ENCODE data around the gene PSMD8. TPM values are rescaled to one million over a fixed set of nuclear protein-coding genes. Genes with fewer than 3 reads are reported as not detected.

PSMD8 gene
- total RNA-seq, 1 experiment from 2014 or later = 199 TPM

- H3K27me3 ChIP-seq (ENCODE audit: low read length) = no peaks in the 10 kb centered on the region
- no peak overlapping the region for H3K4me2 ChIP-seq (ENCODE audit: low read depth, low read length, poor library complexity, severe bottlenecking)
- H3K9me3 ChIP-seq (ENCODE audit: low read length) = no peaks in the 10 kb centered on the region
- no peaks in the 10 kb centered on the region for H3K9me2 ChIP-seq (replicated peaks; ENCODE audit: insufficient read depth, low read length)
- H4K20me1 ChIP-seq (ENCODE audit: insufficient read depth, low read depth, low read length) = no peaks in the 10 kb centered on the region
- DNase-seq = no peak
- H3K9ac ChIP-seq (ENCODE audit: low read length) = no peak overlapping the region
- H3K4me1 ChIP-seq (ENCODE audit: low read length) = peaks cover 2% of the 10 kb centered on the region; the same call in 1 of the 2 replicates
- no peak overlapping the region for H3K27ac ChIP-seq (ENCODE audit: low read length)
- no peaks in the 10 kb centered on the region for H3K36me3 ChIP-seq (ENCODE audit: insufficient read depth, low read length)
- H2AFZ ChIP-seq (ENCODE audit: low read length) = no peak overlapping the region
- no peak overlapping the region for H3K4me3 ChIP-seq (ENCODE audit: low read length)
- H3K79me2 ChIP-seq (ENCODE audit: low read length) = no peaks in the 10 kb centered on the region
Observed at GRCh38 chr19:38412961-38413360, 38.6 kb downstream of the PSMD8 start.

DNA sequence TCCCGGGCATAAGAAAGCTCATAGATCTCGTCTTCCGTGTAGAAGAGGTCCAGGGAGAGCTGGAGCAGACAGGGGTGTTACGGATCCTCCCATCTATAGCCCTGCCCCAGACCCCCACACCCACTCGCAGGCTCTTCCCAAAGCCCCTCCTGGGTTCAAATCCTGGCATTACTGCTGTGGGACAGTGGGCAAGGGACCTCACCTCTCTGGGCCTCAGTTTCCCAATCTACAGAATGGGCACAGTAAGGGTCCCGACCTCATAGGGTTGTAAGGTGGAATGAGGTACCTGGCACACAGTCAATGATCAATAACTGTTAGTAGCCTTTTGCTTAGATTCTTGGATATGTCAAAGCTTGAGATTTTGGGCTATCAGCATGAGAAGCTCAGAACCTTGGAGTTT lies 39.0 kb downstream of the PSMD8 start:
- H4K20me1 ChIP-seq (ENCODE audit: insufficient read depth, low read depth, low read length) = no peaks in the 10 kb centered on the region
- DNase-seq = no peak
- H3K4me1 ChIP-seq (ENCODE audit: low read length) = peaks cover 4% of the 10 kb centered on the region; the same call in 1 of the 2 replicates
- no peak overlapping the region for H2AFZ ChIP-seq (ENCODE audit: low read length)
- H3K9me2 ChIP-seq (replicated peaks; ENCODE audit: insufficient read depth, low read length) = no peaks in the 10 kb centered on the region
- H3K79me2 ChIP-seq (ENCODE audit: low read length) = no peaks in the 10 kb centered on the region
- no peak overlapping the region for H3K4me2 ChIP-seq (ENCODE audit: low read depth, low read length, poor library complexity, severe bottlenecking)
- H3K9me3 ChIP-seq (ENCODE audit: low read length) = no peaks in the 10 kb centered on the region
- no peak overlapping the region for H3K27ac ChIP-seq (ENCODE audit: low read length)
- no peak overlapping the region for H3K9ac ChIP-seq (ENCODE audit: low read length)
- no peaks in the 10 kb centered on the region for H3K36me3 ChIP-seq (ENCODE audit: insufficient read depth, low read length)
- H3K4me3 ChIP-seq (ENCODE audit: low read length) = no peak overlapping the region
- no peaks in the 10 kb centered on the region for H3K27me3 ChIP-seq (ENCODE audit: low read length)

- no peak overlapping the region for H2AFZ ChIP-seq (ENCODE audit: low read length)
- H3K4me2 ChIP-seq (ENCODE audit: low read depth, low read length, poor library complexity, severe bottlenecking) = peak overlapping the region; percentile 56
- H3K4me3 ChIP-seq (ENCODE audit: low read length) = no peak overlapping the region
Observed at GRCh38 chr19:38417146-38417543, 42.8 kb downstream of the PSMD8 start.

GRCh38 chr19:38417544-38418506 lies 43.5 kb downstream of the PSMD8 start:
- Histone ChIP-seq H3K79me2 (ENCODE audit: low read length) (no peaks in the 10 kb centered on the region), H3K9me2 (replicated peaks; ENCODE audit: insufficient read depth, low read length) (no peaks in the 10 kb centered on the region), H4K20me1 (ENCODE audit: insufficient read depth, low read depth, low read length) (no peaks in the 10 kb centered on the region), H2AFZ (ENCODE audit: low read length) (no peak overlapping the region), H3K4me2 (ENCODE audit: low read depth, low read length, poor library complexity, severe bottlenecking) (peak overlapping the region; percentile 56), H3K27me3 (ENCODE audit: low read length) (no peaks in the 10 kb centered on the region), H3K36me3 (ENCODE audit: insufficient read depth, low read length) (no peaks in the 10 kb centered on the region), H3K27ac (ENCODE audit: low read length) (no peak overlapping the region), H3K4me1 (ENCODE audit: low read length) (peaks cover 4% of the 10 kb centered on the region; the same call in 1 of the 2 replicates), H3K4me3 (ENCODE audit: low read length) (peak overlapping the region; percentile 34; the same call in 1 of the 2 replicates), H3K9ac (ENCODE audit: low read length) (no peak overlapping the region), H3K9me3 (ENCODE audit: low read length) (no peaks in the 10 kb centered on the region)
- DNase-seq = peak; percentile 85

More at GRCh38 chr19:38417146-38417543, 42.8 kb downstream of the PSMD8 start:
- DNase-seq = no peak
- Histone ChIP-seq H3K4me1 (ENCODE audit: low read length) (peaks cover 4% of the 10 kb centered on the region; the same call in 1 of the 2 replicates), H3K9me2 (replicated peaks; ENCODE audit: insufficient read depth, low read length) (no peaks in the 10 kb centered on the region), H3K36me3 (ENCODE audit: insufficient read depth, low read length) (no peaks in the 10 kb centered on the region), H4K20me1 (ENCODE audit: insufficient read depth, low read depth, low read length) (no peaks in the 10 kb centered on the region), H3K9me3 (ENCODE audit: low read length) (no peaks in the 10 kb centered on the region), H3K27me3 (ENCODE audit: low read length) (no peaks in the 10 kb centered on the region), H3K27ac (ENCODE audit: low read length) (no peak overlapping the region), H3K9ac (ENCODE audit: low read length) (no peak overlapping the region), H3K79me2 (ENCODE audit: low read length) (no peaks in the 10 kb centered on the region)

- H3K79me2 ChIP-seq (ENCODE audit: low read length) = no peaks in the 10 kb centered on the region
- DNase-seq = no peak
- H3K27ac ChIP-seq (ENCODE audit: low read length) = no peak overlapping the region
- no peaks in the 10 kb centered on the region for H3K27me3 ChIP-seq (ENCODE audit: low read length)
- no peak overlapping the region for H3K4me3 ChIP-seq (ENCODE audit: low read length)
- no peaks in the 10 kb centered on the region for H3K36me3 ChIP-seq (ENCODE audit: insufficient read depth, low read length)
- no peaks in the 10 kb centered on the region for H3K9me2 ChIP-seq (replicated peaks; ENCODE audit: insufficient read depth, low read length)
- H4K20me1 ChIP-seq (ENCODE audit: insufficient read depth, low read depth, low read length) = no peaks in the 10 kb centered on the region
- no peak overlapping the region for H3K9ac ChIP-seq (ENCODE audit: low read length)
- no peak overlapping the region for H2AFZ ChIP-seq (ENCODE audit: low read length)
- no peak overlapping the region for H3K4me2 ChIP-seq (ENCODE audit: low read depth, low read length, poor library complexity, severe bottlenecking)
- peaks cover 4% of the 10 kb centered on the region; the same call in 1 of the 2 replicates for H3K4me1 ChIP-seq (ENCODE audit: low read length)
- H3K9me3 ChIP-seq (ENCODE audit: low read length) = no peaks in the 10 kb centered on the region
Observed at GRCh38 chr19:38420935-38421334, 46.6 kb downstream of the PSMD8 start.

GRCh38 chr19:38421856-38422255 lies 47.5 kb downstream of the PSMD8 start:
- Histone ChIP-seq H3K9me2 (replicated peaks; ENCODE audit: insufficient read depth, low read length) (no peaks in the 10 kb centered on the region), H3K9ac (ENCODE audit: low read length) (no peak overlapping the region), H3K27me3 (ENCODE audit: low read length) (no peaks in the 10 kb centered on the region), H3K36me3 (ENCODE audit: insufficient read depth, low read length) (no peaks in the 10 kb centered on the region), H3K9me3 (ENCODE audit: low read length) (no peaks in the 10 kb centered on the region), H3K4me1 (ENCODE audit: low read length) (peaks cover 4% of the 10 kb centered on the region; the same call in 1 of the 2 replicates), H4K20me1 (ENCODE audit: insufficient read depth, low read depth, low read length) (no peaks in the 10 kb centered on the region), H3K4me3 (ENCODE audit: low read length) (no peak overlapping the region), H3K27ac (ENCODE audit: low read length) (no peak overlapping the region), H2AFZ (ENCODE audit: low read length) (no peak overlapping the region), H3K79me2 (ENCODE audit: low read length) (no peaks in the 10 kb centered on the region), H3K4me2 (ENCODE audit: low read depth, low read length, poor library complexity, severe bottlenecking) (no peak overlapping the region)
- DNase-seq = no peak

- Histone ChIP-seq H3K79me2 (ENCODE audit: low read length) (no peaks in the 10 kb centered on the region), H3K4me2 (ENCODE audit: low read depth, low read length, poor library complexity, severe bottlenecking) (no peak overlapping the region), H3K27ac (ENCODE audit: low read length) (no peak overlapping the region), H3K27me3 (ENCODE audit: low read length) (no peaks in the 10 kb centered on the region), H4K20me1 (ENCODE audit: insufficient read depth, low read depth, low read length) (no peaks in the 10 kb centered on the region), H3K4me1 (ENCODE audit: low read length) (peaks cover 4% of the 10 kb centered on the region; the same call in 1 of the 2 replicates), H2AFZ (ENCODE audit: low read length) (no peak overlapping the region), H3K4me3 (ENCODE audit: low read length) (no peak overlapping the region), H3K36me3 (ENCODE audit: insufficient read depth, low read length) (no peaks in the 10 kb centered on the region), H3K9me3 (ENCODE audit: low read length) (no peaks in the 10 kb centered on the region), H3K9ac (ENCODE audit: low read length) (no peak overlapping the region), H3K9me2 (replicated peaks; ENCODE audit: insufficient read depth, low read length) (no peaks in the 10 kb centered on the region)
- no peak for DNase-seq
Observed at GRCh38 chr19:38422438-38422837, 48.1 kb downstream of the PSMD8 start.

DNA sequence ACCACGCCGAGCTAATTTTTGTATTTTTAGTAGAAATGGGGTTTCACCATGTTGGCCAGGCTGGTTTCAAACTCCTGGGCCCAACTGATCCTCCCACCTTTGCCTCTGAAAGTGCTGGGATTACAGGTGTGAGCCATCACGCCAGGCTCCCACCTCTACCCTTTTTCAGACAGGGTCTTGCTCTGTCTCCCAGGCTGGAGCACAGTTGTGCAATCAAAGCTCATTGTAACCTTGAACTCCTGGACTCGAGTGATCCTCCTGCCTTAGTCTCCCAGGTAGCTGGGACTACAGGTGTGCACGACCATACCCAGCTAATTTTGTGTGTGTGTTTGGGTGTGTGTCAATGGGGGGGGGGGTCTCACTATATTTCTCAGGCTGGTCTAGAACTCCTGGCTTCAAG lies 49.9 kb downstream of the PSMD8 start:
- Histone ChIP-seq H2AFZ (ENCODE audit: low read length) (no peak overlapping the region), H3K27me3 (ENCODE audit: low read length) (no peaks in the 10 kb centered on the region), H3K4me3 (ENCODE audit: low read length) (no peak overlapping the region), H3K36me3 (ENCODE audit: insufficient read depth, low read length) (no peaks in the 10 kb centered on the region), H3K4me1 (ENCODE audit: low read length) (no peaks in the 10 kb centered on the region), H4K20me1 (ENCODE audit: insufficient read depth, low read depth, low read length) (no peaks in the 10 kb centered on the region), H3K4me2 (ENCODE audit: low read depth, low read length, poor library complexity, severe bottlenecking) (no peak overlapping the region), H3K79me2 (ENCODE audit: low read length) (no peaks in the 10 kb centered on the region), H3K9ac (ENCODE audit: low read length) (no peak overlapping the region), H3K9me2 (replicated peaks; ENCODE audit: insufficient read depth, low read length) (no peaks in the 10 kb centered on the region), H3K9me3 (ENCODE audit: low read length) (no peaks in the 10 kb centered on the region), H3K27ac (ENCODE audit: low read length) (no peak overlapping the region)
- no peak for DNase-seq

Measured in Karpas-422 (cell line).